ENCODE results near the gene CLEC20A. TPM values are rescaled to one million over a fixed set of nuclear protein-coding genes. Genes with fewer than 3 reads are reported as not detected.
A peak's percentile ranks its signal among the peaks of the same experiment; 100 is the strongest.

Gene CLEC20A
- total RNA-seq (4.7 and 4.9 TPM in 2 replicates), polyA plus RNA-seq (4.0 and 5.2 TPM in 2 replicates), polyA minus RNA-seq (2.5 and 6.1 TPM in 2 replicates)
- total RNA-seq (2013) = 3.0 TPM

DNA sequence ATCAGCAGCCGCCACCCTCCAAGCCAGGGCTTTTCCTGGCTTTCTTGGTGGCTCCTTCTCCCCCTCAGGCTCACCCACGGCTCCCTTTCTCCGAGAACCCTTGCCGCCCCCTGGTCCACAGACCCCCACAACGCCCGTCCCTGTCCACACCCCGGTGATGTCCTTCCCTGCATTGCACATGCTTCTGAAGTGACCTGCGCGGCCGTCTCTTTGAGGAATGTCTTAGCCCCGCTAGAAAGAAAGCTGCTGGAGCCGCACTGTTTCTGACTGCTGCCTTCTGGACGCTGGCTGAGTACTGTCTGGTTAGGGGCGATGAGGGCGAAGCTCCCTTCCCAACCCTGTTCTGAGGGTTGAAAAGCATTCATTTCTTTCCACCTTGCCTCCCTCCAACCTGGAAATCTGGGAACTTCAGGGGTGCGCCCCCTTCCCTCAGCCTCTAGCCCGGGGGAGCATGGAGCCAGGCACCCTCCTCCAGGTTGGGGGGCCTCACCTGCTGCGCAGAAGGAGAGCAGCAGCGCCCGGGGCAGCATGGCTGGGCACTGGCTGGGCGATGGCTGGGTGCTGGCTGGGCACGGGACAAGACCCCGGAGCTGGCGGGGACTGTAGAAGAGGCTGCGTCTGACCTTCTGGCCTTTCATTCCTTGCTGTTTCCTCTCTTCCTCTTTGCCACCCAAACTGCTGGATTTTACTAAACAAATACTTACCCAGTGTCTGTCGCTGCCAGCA, at the start of gene CLEC20A:
Gene CLEC20A (minus strand): TSS at position 555 of the 726 bp plus-strand sequence. CDS start 25 bp downstream, at position 530.
- no peak for DNase-seq
- ATAC-seq (ENCODE audit: low read depth) = no peak
- Mint-ChIP-seq H3K27ac (no peak within 1 kb of the TSS), H3K4me1 (no peaks in the 10 kb centered on the region), H3K4me3 (no peak within 1 kb of the TSS), H3K9me3 (ENCODE audit: insufficient read depth) (no peaks in the 10 kb centered on the region), H3K27me3 (peaks cover 2% of the 10 kb centered on the region)
- Histone ChIP-seq H3K4me2 (replicated peaks; ENCODE audit: low read depth, low read length, poor library complexity, severe bottlenecking) (no peak within 1 kb of the TSS), H3K27me3 (replicated peaks in 1 of 4; ENCODE audit: control extremely low read depth in 1 of 4, control insufficient read depth in 3 of 4, insufficient read depth in 4 of 4, low read length in 3 of 4) (no peaks in the 10 kb centered on the region), H3K9ac (ENCODE audit: low read length) (no peak within 1 kb of the TSS), H3K36me3 (replicated peaks in 1 of 2; ENCODE audit: control extremely low read depth in 1 of 2, control insufficient read depth in 1 of 2, extremely low read depth in 1 of 2, insufficient read depth in 2 of 2, low read length in 1 of 2) (no peaks in the 10 kb centered on the region), H4K20me1 (ENCODE audit: control insufficient read depth, insufficient read depth, low read length, poor library complexity, severe bottlenecking) (no peaks in the 10 kb centered on the region), H3K27ac (ENCODE audit: low read length in 2 of 2) (no peak within 1 kb of the TSS), H3K4me1 (ENCODE audit: control insufficient read depth in 2 of 2, insufficient read depth in 2 of 2, low read length in 2 of 2) (no peaks in the 10 kb centered on the region), H3K9me3 (ENCODE audit: control extremely low read depth in 1 of 3, control insufficient read depth in 2 of 3, insufficient read depth in 1 of 3, low read length in 2 of 3) (no peaks in the 10 kb centered on the region), H3K79me2 (ENCODE audit: control insufficient read depth, insufficient read depth, low read length) (no peaks in the 10 kb centered on the region), H2AFZ (ENCODE audit: insufficient read depth, low read depth, low read length, poor library complexity, severe bottlenecking) (no peak within 1 kb of the TSS), H3K4me3 (ENCODE audit: control extremely low read depth in 1 of 5, extremely low read depth in 1 of 5, insufficient read depth in 1 of 5, low read depth in 2 of 5, low read length in 4 of 5) (no peak within 1 kb of the TSS)
- 93% methylated on average over 21 of the region's 26 CpGs for WGBS (ENCODE audit: insufficient coverage)
- POLR2A ChIA-PET = no interaction called here
- intact Hi-C loops (cut with micrococcal nuclease) = no loop called here
- TF ChIP-seq, protein P1, sequence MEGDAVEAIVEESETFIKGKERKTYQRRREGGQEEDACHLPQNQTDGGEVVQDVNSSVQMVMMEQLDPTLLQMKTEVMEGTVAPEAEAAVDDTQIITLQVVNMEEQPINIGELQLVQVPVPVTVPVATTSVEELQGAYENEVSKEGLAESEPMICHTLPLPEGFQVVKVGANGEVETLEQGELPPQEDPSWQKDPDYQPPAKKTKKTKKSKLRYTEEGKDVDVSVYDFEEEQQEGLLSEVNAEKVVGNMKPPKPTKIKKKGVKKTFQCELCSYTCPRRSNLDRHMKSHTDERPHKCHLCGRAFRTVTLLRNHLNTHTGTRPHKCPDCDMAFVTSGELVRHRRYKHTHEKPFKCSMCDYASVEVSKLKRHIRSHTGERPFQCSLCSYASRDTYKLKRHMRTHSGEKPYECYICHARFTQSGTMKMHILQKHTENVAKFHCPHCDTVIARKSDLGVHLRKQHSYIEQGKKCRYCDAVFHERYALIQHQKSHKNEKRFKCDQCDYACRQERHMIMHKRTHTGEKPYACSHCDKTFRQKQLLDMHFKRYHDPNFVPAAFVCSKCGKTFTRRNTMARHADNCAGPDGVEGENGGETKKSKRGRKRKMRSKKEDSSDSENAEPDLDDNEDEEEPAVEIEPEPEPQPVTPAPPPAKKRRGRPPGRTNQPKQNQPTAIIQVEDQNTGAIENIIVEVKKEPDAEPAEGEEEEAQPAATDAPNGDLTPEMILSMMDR (IDR thresholded peaks at IDR 0.05) = no peak
- no peak for TF ChIP-seq EZH2 (IDR thresholded peaks at IDR 0.05; ENCODE audit: borderline replicate concordance, insufficient read depth, low read depth, low read length, poor library complexity, severe bottlenecking)
- CTCF ChIA-PET = interaction anchor here (0.9 to 1.3 kb wide), 2 partner anchors 9 to 12 kb away, joined by 3 to 4 read pairs; no protein-coding TSS in a partner anchor

DNA sequence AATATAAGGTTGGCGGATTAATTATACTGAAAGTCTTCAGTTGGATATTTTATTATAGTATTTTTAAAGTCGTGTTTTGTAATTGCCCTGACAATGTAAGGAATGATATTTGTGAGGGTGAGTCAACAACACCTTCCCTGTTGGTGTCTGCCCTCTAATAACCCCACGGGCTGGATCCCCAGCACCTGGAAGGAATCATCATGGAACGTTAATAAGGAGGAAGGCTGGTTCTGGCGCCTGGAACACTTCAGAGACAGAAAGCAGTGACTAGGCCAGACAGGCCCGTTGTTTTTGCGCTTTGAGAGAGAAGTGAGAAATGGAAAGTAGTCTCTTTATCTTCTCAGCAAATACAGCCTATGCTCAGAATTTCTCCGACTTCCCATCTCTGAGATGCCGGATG, 47.8 kb upstream of the CLEC20A start:
- Mint-ChIP-seq H3K9me3 (ENCODE audit: insufficient read depth) (no peaks in the 10 kb centered on the region), H3K27me3 (no peaks in the 10 kb centered on the region), H3K4me3 (peak overlapping the region; percentile 87), H3K4me1 (peaks cover 62% of the 10 kb centered on the region), H3K27ac (peak overlapping the region; percentile 98)
- intact Hi-C loops (cut with micrococcal nuclease) = loop anchor here (2.0 to 5.0 kb wide), 3 partner anchors 24 to 353 kb away; no protein-coding TSS in a partner anchor
- Histone ChIP-seq H3K4me2 (replicated peaks; ENCODE audit: low read depth, low read length, poor library complexity, severe bottlenecking) (peak overlapping the region; percentile 92), H4K20me1 (ENCODE audit: control insufficient read depth, insufficient read depth, low read length, poor library complexity, severe bottlenecking) (no peaks in the 10 kb centered on the region), H3K27ac (ENCODE audit: low read length in 2 of 2) (peak overlapping the region; percentile 46 to 71), H3K4me1 (ENCODE audit: control insufficient read depth in 2 of 2, insufficient read depth in 2 of 2, low read length in 2 of 2) (peaks cover 42 to 46% of the 10 kb centered on the region in 2 donors), H3K4me3 (ENCODE audit: control extremely low read depth in 1 of 5, extremely low read depth in 1 of 5, insufficient read depth in 1 of 5, low read depth in 2 of 5, low read length in 4 of 5) (peak overlapping the region in 4 of 5 experiments; percentile 26 to 90 (median 85)), H3K9ac (ENCODE audit: low read length) (peak overlapping the region; percentile 81), H3K36me3 (replicated peaks in 1 of 2; ENCODE audit: control extremely low read depth in 1 of 2, control insufficient read depth in 1 of 2, extremely low read depth in 1 of 2, insufficient read depth in 2 of 2, low read length in 1 of 2) (peaks cover 9 to 46% of the 10 kb centered on the region in 2 experiments), H2AFZ (ENCODE audit: insufficient read depth, low read depth, low read length, poor library complexity, severe bottlenecking) (peak overlapping the region; percentile 40), H3K9me3 (ENCODE audit: control extremely low read depth in 1 of 3, control insufficient read depth in 2 of 3, insufficient read depth in 1 of 3, low read length in 2 of 3) (no peaks in the 10 kb centered on the region), H3K27me3 (replicated peaks in 1 of 4; ENCODE audit: control extremely low read depth in 1 of 4, control insufficient read depth in 3 of 4, insufficient read depth in 4 of 4, low read length in 3 of 4) (no peaks in the 10 kb centered on the region), H3K79me2 (ENCODE audit: control insufficient read depth, insufficient read depth, low read length) (peaks cover 68% of the 10 kb centered on the region)
- TF ChIP-seq EZH2 (IDR thresholded peaks at IDR 0.05; ENCODE audit: borderline replicate concordance, insufficient read depth, low read depth, low read length, poor library complexity, severe bottlenecking) = no peak
- TF ChIP-seq, protein P1 (IDR thresholded peaks at IDR 0.05) = no peak
- CTCF ChIA-PET = interaction anchor here (1.0 to 18.9 kb wide), 15 partner anchors 28 to 458 kb away, joined by 3 to 594 read pairs (median 22); partner anchors contain the start of gene RALGPS2
- DNase-seq = no peak
- ATAC-seq (ENCODE audit: low read depth) = no peak
- POLR2A ChIA-PET = interaction anchor here (1.1 to 3.5 kb wide), 3 partner anchors 37 to 181 kb away, joined by 4 to 20 read pairs (median 12); partner anchors contain the start of gene RALGPS2
- 75% methylated on average over 4 of the region's 9 CpGs for WGBS (ENCODE audit: insufficient coverage)
